GM19193 (cell line): ENCODE measurements around the gene OR9K2.

Experiments used
- POLR2A ChIP-seq: IDR thresholded peaks from 4 replicates; pipeline ENCODE4 v1.6.1; 2011; ENCODE audit not compliant: insufficient read depth, insufficient read length; ENCODE audit errors: extremely low read depth

OR9K2 gene, protein sequence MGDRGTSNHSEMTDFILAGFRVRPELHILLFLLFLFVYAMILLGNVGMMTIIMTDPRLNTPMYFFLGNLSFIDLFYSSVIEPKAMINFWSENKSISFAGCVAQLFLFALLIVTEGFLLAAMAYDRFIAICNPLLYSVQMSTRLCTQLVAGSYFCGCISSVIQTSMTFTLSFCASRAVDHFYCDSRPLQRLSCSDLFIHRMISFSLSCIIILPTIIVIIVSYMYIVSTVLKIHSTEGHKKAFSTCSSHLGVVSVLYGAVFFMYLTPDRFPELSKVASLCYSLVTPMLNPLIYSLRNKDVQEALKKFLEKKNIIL

GRCh38 chr12:55126106-55126505, at the start of gene OR9K2:
Gene OR9K2 (plus strand): TSS chr12:55126406. CDS start chr12:55129835, 3,429 bp downstream.
- no peak for TF ChIP-seq POLR2A

GRCh38 chr12:55092579-55092978, 33.6 kb upstream of the OR9K2 start:
- no peak for TF ChIP-seq POLR2A

DNA sequence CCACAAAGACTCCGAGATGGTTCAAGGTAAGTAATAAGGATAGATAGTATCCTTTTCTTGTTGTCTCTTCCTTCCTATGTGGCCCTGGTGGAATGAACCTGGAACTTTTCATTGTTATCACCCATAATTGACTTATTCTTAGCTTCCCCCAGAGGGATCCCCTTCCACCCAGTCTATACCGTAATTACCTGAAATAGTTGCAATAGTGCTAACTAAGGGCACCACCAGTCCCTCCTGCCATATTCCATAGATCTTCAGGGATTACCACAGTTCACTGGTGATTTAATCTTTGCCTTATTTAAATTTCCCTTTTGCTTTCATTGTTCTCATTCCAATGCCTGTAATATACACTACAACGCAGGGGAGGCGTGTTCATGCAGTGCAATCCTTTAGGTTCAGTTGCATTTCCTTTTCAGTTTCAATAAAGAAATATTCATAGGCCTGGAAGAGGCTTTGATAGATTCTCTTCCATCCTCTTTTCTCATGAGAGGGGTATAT, 13.8 kb upstream of the OR9K2 start:
- TF ChIP-seq POLR2A, result no peak

DNA sequence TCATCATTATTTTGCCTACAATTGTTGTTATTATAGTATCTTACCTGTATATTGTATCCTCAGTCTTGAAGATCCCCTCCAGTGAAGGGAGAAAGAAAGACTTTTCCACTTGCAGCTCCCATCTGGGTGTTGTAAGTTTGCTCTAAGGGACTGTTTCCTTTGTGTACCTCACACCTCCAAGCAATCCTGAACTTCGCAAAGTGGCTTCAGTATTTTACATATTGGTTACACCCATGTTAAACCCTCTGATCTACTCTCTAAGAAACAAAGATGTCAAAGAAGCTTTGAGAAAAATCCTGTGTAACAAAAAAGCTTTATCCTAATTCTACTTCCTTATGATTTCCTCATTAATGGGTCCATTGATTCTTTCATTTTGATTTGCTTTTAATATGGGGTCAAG, 10.1 kb upstream of the OR9K2 start:
- TF ChIP-seq POLR2A, result no peak

GRCh38 chr12:55132816-55133215, 6.6 kb downstream of the OR9K2 start:
- TF ChIP-seq POLR2A, result no peak

DNA sequence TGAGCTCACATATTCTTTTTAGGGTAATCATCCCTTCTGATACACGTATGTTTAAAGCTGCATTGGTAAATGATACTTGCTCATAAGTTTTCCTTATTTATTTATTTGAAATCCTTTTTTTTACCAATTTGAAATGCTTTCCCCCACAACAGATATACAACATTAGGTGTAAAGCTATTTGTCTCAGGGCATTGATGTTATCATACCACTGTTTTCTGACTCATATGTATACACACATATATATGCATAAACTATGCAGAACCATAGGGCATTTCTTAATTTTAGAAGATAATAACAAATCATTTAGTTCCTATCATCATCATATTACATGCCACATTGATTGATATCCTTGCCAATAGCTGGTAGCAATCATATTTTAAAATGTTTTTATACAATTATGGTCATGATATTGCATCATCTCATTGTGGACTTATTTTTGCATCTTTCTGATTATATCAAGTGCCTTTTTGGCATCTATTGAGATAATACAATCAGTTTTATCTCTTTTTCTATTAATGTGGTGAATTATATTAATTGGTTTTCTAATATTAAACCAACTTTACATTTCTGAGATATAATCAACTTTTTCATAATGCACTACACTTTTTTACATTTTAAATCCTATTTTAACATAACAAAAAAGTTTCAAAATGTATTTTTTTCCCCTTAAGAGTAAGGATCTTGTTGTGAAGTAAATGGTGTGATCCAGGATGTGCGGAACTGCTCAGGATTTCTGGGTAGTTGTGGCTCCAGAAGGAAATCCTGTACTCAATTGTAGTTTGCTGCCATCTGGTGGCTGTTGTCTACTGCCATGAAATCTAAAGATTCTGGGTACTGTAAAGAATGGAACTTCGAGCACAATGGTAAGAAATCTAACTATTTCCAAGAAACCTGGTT, 16.7 kb downstream of the OR9K2 start:
- no peak for TF ChIP-seq POLR2A

GRCh38 chr12:55143566-55143870, 17.3 kb downstream of the OR9K2 start:
- no peak for TF ChIP-seq POLR2A

DNA sequence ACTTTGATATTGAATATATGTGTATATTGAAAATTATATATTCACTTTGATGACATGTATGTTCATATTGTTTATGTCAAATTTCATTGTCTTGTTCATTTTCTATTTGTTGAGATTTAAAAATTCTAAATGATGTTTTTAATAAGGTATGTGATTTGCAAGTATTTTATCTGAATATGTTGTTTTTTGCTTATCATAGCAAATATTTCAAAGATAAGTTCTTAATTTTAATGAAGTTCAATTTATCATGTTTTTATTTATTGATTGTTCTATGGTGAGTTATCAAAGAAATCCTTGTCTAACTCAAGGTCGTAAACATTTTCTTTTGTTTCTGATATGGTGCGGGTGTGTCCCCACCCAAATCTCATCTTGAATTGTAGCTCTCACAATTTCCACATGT, 45.2 kb downstream of the OR9K2 start:
- no peak for TF ChIP-seq POLR2A

GRCh38 chr12:55172686-55173085, 46.5 kb downstream of the OR9K2 start:
- TF ChIP-seq POLR2A, result no peak

- TF ChIP-seq POLR2A, result no peak
Observed at GRCh38 chr12:55173456-55173855, 47.2 kb downstream of the OR9K2 start.
